GM12874 (cell line): Measurements from ENCODE around the gene RCBTB2.
A peak's percentile ranks its signal among the peaks of the same experiment; 100 is the strongest.

Experiments used
- CTCF ChIP-seq: IDR thresholded peaks from 2 replicates; pipeline ENCODE4 v1.5.1; 2011; ENCODE audit warnings: low read depth, mild to moderate bottlenecking, control low read depth, low read length, moderate library complexity; ENCODE audit not compliant: insufficient read depth

Gene RCBTB2

DNA sequence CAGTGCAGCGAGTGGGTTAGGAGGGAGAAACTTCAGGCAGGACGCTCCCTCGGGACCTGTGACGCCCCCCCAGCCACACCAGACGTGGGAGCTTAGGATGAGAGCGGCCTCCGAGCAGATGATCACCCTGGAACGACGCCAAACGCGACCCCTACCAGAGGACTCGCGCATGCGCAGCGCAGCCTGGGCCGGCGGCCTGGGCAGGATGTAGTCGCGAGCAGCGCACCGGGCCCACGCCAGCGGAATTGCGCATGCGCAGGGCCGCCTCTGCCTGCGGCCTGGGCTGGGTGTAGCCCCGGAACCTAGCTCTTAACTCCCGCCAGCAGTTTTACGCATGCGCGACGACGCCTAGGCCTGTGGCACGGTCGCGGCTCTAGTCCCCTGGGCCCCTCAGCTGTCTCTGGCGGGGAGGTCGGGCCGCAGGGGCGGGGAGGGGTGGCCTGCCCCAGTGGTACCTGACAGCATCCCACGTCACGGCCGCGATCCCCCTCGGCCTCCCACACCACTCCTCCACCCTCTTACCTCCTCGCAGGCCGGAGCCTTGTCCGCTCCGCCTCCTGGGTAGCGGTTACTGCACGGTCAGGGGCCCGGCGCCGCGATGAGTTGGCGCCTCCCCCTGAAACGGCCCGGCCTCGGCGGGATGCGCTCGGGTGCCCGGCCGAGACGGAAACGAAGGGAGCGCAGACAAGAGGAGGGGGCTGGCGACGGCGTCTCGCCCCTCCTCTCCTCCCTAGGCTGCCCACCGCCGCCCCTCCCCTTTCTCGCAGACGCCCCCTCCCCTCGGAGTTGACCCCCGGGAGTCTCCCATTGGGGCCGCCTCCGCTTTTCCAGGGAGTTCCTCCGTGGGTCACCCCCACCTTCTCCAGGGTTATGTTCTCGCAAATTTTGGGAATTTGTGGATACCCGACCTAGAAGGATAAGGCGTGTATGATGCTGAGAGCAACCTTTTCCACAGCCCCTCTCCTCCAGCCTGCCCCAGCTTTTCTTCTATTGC, at the start of gene RCBTB2:
Gene RCBTB2, minus strand, starts transcription at position 575 of the 994 bp plus-strand sequence. CDS start 11,141 bp downstream, outside the sequence.
- no peak for TF ChIP-seq CTCF

DNA sequence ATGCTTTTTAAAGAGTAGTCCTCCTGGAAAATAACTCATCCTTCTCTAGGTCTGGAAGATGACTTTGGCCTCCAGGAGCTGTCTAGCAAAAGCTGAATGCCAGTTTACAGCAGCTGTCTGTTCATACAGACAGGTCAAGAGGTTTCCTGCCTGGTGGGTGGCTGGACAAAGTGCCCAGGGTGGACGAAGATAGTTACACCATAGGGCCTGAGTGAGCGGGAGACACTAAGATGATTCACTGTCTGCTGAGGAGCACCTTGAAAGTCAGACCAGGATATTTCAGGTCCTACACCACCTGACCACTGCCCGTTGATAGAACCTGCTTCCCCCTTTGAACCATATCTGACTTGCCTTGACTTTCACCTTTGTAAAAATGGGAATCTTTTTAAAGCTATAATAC, 49.2 kb upstream of the RCBTB2 start:
- TF ChIP-seq CTCF: no peak

GRCh38 chr13:48580896-48581295, 48.0 kb upstream of the RCBTB2 start:
- TF ChIP-seq CTCF: no peak

DNA sequence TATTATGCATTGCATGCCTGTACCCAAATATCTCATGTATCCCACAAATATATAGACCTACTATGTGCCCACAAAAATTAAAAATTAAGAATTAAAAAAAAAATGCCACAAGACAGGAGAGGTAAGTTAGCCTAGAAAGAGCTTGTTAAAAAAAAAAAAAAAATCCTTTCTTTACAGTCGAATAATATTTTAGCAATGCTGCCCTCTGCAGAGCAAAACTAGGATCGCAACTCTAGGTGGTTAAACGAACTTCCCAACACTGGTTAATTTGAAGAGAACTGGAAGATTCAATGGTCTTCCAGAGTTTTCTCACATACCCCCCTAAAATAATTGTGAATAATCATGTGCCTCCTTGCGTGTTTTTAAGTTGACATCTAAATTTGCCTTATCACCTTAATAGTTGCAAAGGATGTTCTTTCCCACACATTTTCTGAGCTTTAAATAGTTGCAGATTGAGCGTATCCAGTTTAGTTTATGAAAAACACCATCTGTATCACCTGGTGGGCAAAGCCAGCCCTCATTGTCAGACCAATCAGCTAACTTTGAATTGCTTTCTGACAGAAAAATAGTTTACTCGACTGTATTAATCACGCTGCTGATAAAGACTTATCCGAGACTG, 47.4 kb upstream of the RCBTB2 start:
- TF ChIP-seq CTCF: peak; percentile 49; the same call in 1 of the 2 replicates

GRCh38 chr13:48579165-48579918, 46.5 kb upstream of the RCBTB2 start:
- no peak for TF ChIP-seq CTCF

DNA sequence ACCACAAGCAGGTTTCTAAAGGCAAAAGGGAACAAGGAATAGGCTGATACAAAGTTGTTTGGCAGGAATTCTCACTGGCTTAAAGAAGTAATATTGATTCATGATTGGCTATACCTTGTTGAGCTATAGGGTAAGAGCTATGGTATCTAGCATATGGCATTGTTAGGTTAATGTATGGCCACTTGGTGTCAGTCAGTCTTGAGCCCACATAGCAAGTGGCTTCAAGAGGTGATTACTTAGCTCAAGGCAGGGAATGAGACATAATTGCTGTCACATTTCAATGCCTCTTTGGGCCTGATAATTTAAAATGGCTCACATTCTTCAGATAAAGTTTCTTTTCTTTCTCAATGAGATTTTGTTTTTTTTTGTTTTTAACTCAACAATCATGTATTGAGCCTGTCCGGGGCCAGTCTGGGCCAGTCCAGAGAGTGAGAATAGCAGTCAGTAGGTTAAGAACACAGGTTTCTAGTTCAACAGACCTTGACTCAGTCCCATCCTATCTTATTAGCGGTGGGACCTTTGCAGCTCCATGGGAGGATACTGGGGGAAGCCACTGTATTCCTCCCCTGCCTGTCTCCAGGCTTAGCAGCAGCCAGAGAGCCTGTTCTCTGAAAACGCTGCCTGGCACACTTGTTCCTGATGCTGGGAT, 45.8 kb upstream of the RCBTB2 start:
- TF ChIP-seq CTCF: no peak
